HepG2 (cell line): ENCODE data around the gene RFX2. TPM values are rescaled to one million over a fixed set of nuclear protein-coding genes. Genes with fewer than 3 reads are reported as not detected.

Experiments
- HOXA3 ChIP-seq: sonication (generic); formaldehyde crosslinking; IDR thresholded peaks from 2 replicates; pipeline ENCODE4 v1.5.0; 2020; ENCODE audit warnings: missing genetic modification reagents
- NR3C1 ChIP-seq: sonication (generic); formaldehyde crosslinking; IDR thresholded peaks from 2 replicates; pipeline ENCODE4 v1.4.0; 2020; ENCODE audit warnings: missing genetic modification reagents
- PAF1 ChIP-seq: IDR thresholded peaks from 2 replicates; pipeline ENCODE4 v1.6.1; 2016; ENCODE audit warnings: missing genetic modification reagents, missing compliant biosample characterization
- SYNCRIP ChIP-seq: fragments of 200-400 bp; formaldehyde crosslinking; IDR thresholded peaks from 2 replicates; pipeline ENCODE4 v1.6.1; 2018; ENCODE audit warnings: mild to moderate bottlenecking, low read depth, low read length; ENCODE audit not compliant: insufficient read depth
- TBX2 ChIP-seq: sonication (generic); formaldehyde crosslinking; IDR thresholded peaks from 2 replicates; pipeline ENCODE4 v1.5.0; 2020; ENCODE audit warnings: missing genetic modification reagents, mild to moderate bottlenecking, borderline replicate concordance
- ZNF343 ChIP-seq: sonication (generic); formaldehyde crosslinking; IDR thresholded peaks from 2 replicates; pipeline ENCODE4 v1.4.0; 2020; ENCODE audit warnings: mild to moderate bottlenecking, missing genetic modification reagents
- ZNF619 ChIP-seq: sonication (generic); formaldehyde crosslinking; IDR thresholded peaks from 2 replicates; pipeline ENCODE4 v1.4.0; 2020; ENCODE audit warnings: mild to moderate bottlenecking, missing genetic modification reagents
- ZNF652 ChIP-seq: IDR thresholded peaks from 2 replicates; pipeline ENCODE4 v1.6.1; 2016; ENCODE audit warnings: low read depth, borderline replicate concordance
- ZSCAN29 ChIP-seq: sonication (generic); formaldehyde crosslinking; conservative IDR thresholded peaks from 2 replicates; pipeline ENCODE4 v1.4.0; 2020; ENCODE audit warnings: mild to moderate bottlenecking, missing genetic modification reagents
- polyA plus RNA-seq, 8 experiments: library from polyadenylated mRNA; depleted of rRNA in 3 of 8; stranded (reverse) in 7 of 8; unstranded in 1 of 8; fragments of >200 nt; fragmentation: Illumina TruSeq in 4 of 8; extraction: Trizol in 4 of 8; gene quantifications; 2 replicates each; pipeline versions ENCODE4 v1.2.1 to v1.2.3, GENCODE V29; 2011 to 2016; ENCODE audit warnings: low read depth in 4 of 8, missing spikeins in 1 of 8, mixed read lengths in 1 of 8; ENCODE audit not compliant: insufficient read depth in 1 of 8
- total RNA-seq, 5 experiments: library from RNA; depleted of rRNA; stranded (reverse); fragments of >200 nt; fragmentation: Illumina TruSeq; extraction: Trizol; gene quantifications; 2 replicates each; pipeline ENCODE4 v1.2.3, GENCODE V29; 2016; ENCODE audit warnings: low read depth in 1 of 5
- TF ChIP-seq, protein P1 (sequence below): sonication (generic); formaldehyde crosslinking; IDR thresholded peaks from 2 replicates; pipeline ENCODE4 v1.4.0; 2020; ENCODE audit warnings: missing genetic modification reagents, mild to moderate bottlenecking, borderline replicate concordance
- TF ChIP-seq, protein P2 (sequence below): sonication (generic); formaldehyde crosslinking; IDR thresholded peaks from 2 replicates; pipeline ENCODE4 v1.4.0; 2020; ENCODE audit warnings: mild to moderate bottlenecking, missing genetic modification reagents
- TF ChIP-seq, protein P3 (sequence below): sonication (generic); formaldehyde crosslinking; IDR thresholded peaks from 2 replicates; pipeline ENCODE4 v1.5.0; 2020; ENCODE audit warnings: mild to moderate bottlenecking, missing genetic modification reagents

Gene RFX2
- total and polyA plus RNA-seq, 2 of the 13 experiments (the other 11 are each of a cell fraction or from before 2014, with no cell fraction given) = 2.8 to 3.3 TPM

DNA sequence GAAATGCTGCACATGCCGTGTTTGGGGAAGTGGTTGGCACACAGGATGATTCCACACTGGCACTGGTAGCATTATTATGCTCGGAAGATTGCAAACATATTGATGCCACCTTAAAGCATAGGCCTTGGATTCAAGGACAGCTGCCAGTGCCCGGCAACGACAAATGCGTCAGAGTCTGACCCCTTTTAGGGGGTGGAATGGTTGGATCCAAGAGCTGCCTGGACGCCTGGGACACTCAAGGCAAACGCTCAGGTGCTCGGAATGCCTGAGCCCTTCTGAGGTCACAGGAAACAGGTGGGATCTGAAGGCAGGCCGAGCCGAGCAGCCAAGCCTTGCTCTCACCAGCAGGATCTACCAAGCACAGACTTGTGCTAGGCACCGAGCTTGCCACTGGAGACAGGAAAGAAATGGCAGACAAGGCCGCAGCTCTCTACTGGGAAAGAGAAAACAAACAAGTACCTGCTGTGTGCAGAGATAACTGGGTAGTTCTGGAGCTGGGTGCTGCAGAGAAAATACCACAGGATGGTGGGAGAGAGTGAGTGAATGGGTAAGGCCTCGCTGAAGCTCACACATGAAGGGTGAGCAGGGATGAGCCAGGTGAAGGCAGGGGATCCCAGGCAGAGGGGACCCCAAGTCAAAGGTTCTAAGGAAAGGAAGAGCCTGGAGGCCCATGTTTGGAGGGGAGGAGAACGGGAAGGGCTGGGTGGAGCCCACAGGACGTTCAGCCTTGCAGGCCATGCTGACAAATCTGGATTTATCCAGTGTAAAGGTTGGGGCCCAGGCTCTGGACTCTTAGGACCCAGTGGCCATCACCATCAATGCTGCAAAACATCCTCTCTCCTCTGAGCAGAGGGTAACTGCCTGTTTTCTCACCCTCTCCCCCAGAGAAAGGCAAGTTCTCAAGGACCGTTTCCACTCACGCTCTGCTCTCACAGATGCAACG lies 141.6 kb downstream of the RFX2 start (continued):
- TF ChIP-seq, protein P1, sequence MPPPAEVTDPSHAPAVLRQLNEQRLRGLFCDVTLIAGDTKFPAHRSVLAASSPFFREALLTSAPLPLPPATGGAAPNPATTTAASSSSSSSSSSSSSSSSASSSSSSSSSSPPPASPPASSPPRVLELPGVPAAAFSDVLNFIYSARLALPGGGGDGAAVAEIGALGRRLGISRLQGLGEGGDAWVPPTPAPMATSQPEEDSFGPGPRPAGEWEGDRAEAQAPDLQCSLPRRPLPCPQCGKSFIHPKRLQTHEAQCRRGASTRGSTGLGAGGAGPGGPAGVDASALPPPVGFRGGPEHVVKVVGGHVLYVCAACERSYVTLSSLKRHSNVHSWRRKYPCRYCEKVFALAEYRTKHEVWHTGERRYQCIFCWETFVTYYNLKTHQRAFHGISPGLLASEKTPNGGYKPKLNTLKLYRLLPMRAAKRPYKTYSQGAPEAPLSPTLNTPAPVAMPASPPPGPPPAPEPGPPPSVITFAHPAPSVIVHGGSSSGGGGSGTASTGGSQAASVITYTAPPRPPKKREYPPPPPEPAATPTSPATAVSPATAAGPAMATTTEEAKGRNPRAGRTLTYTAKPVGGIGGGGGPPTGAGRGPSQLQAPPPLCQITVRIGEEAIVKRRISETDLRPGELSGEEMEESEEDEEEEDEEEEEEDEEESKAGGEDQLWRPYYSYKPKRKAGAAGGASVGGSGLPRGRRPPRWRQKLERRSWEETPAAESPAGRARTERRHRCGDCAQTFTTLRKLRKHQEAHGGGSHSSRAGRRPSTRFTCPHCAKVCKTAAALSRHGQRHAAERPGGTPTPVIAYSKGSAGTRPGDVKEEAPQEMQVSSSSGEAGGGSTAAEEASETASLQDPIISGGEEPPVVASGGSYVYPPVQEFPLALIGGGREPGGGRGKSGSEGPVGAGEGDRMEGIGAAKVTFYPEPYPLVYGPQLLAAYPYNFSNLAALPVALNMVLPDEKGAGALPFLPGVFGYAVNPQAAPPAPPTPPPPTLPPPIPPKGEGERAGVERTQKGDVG (CRISPR knock-in tag) = peak; percentile 82; the same call in 1 of the 2 replicates
- TF ChIP-seq, protein P2, sequence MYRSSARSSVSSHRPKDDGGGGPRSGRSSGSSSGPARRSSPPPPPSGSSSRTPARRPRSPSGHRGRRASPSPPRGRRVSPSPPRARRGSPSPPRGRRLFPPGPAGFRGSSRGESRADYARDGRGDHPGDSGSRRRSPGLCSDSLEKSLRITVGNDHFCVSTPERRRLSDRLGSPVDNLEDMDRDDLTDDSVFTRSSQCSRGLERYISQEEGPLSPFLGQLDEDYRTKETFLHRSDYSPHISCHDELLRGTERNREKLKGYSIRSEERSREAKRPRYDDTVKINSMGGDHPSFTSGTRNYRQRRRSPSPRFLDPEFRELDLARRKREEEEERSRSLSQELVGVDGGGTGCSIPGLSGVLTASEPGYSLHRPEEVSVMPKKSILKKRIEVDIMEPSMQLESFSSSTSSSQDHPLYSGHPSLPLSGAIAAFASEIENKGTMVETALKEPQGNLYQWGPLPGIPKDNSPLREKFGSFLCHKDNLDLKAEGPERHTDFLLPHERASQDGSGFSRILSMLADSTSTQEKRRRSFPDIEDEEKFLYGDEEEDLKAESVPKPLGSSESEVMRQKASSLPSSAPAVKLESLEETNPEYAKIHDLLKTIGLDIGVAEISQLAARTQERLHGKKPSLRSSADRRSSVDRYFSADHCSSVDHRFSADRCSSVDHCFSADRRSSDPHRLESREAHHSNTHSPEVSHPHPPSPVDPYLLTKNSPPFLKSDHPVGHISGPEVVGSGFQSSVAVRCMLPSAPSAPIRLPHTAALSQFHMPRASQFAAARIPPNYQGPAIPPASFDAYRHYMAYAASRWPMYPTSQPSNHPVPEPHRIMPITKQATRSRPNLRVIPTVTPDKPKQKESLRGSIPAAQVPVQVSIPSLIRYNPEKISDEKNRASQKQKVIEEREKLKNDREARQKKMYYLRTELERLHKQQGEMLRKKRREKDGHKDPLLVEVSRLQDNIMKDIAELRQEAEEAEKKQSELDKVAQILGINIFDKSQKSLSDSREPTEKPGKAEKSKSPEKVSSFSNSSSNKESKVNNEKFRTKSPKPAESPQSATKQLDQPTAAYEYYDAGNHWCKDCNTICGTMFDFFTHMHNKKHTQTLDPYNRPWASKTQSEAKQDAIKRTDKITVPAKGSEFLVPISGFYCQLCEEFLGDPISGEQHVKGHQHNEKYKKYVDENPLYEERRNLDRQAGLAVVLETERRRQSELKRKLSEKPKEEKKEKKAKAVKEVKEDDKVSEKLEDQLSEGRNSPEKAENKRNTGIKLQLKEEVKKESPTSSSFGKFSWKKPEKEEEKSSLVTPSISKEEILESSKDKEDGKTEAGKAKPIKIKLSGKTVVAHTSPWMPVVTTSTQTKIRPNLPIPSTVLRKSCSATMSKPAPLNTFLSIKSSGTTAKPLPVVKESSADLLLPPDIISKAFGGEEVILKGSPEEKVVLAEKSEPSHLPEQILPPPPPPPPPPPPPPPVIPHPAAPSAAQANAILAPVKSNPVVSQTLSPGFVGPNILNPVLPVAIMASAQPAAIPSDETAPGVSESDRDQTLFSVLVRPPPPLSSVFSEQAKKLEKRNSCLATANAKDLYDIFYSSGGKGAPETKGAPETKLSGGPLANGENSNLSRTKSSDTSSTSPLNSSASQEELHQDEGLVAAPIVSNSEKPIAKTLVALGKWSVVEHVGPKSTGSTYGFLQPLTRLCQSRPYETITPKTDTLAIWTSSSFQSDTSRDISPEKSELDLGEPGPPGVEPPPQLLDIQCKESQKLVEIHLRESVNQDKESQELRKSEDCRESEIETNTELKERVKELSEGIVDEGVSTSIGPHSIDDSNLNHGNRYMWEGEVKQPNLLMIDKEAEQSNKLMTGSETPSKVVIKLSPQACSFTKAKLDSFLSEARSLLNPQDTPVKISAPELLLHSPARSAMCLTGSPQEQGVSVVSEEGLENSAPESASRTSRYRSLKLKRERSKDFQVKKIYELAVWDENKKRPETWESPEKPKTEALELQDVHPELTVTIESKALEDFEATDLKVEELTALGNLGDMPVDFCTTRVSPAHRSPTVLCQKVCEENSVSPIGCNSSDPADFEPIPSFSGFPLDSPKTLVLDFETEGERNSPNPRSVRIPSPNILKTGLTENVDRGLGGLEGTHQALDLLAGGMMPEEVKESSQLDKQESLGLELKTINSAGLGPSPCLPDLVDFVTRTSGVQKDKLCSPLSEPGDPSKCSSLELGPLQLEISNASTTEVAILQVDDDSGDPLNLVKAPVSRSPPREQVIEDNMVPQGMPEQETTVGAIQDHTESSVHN (CRISPR knock-in tag) = peak; percentile 93
- no peak for TF ChIP-seq NR3C1 (CRISPR knock-in tag)
- 0 out of 2 replicates have a peak, but pooled peaks have one; percentile 31 for TF ChIP-seq ZNF619 (CRISPR knock-in tag)
- TF ChIP-seq ZNF652 (CRISPR knock-in tag) = no peak
- TF ChIP-seq TBX2 (CRISPR knock-in tag) = peak; percentile 42; the same call in 1 of the 2 replicates
- 0 out of 2 replicates have a peak, but pooled peaks have one; percentile 10 for TF ChIP-seq ZNF343 (CRISPR knock-in tag)
- no peak for TF ChIP-seq SYNCRIP
- TF ChIP-seq PAF1 (CRISPR knock-in tag) = no peak
- 0 out of 2 replicates have a peak, but pooled peaks have one; percentile 59 for TF ChIP-seq ZSCAN29 (CRISPR knock-in tag)
- TF ChIP-seq HOXA3 (CRISPR knock-in tag) = peak; percentile 6; the same call in 1 of the 2 replicates
- TF ChIP-seq, protein P3, sequence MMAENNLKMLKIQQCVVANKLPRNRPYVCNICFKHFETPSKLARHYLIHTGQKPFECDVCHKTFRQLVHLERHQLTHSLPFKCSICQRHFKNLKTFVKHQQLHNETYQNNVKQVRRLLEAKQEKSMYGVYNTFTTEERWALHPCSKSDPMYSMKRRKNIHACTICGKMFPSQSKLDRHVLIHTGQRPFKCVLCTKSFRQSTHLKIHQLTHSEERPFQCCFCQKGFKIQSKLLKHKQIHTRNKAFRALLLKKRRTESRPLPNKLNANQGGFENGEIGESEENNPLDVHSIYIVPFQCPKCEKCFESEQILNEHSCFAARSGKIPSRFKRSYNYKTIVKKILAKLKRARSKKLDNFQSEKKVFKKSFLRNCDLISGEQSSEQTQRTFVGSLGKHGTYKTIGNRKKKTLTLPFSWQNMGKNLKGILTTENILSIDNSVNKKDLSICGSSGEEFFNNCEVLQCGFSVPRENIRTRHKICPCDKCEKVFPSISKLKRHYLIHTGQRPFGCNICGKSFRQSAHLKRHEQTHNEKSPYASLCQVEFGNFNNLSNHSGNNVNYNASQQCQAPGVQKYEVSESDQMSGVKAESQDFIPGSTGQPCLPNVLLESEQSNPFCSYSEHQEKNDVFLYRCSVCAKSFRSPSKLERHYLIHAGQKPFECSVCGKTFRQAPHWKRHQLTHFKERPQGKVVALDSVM (CRISPR knock-in tag) = no peak
